Measurements from ENCODE around the gene TFAP2C.

DNA sequence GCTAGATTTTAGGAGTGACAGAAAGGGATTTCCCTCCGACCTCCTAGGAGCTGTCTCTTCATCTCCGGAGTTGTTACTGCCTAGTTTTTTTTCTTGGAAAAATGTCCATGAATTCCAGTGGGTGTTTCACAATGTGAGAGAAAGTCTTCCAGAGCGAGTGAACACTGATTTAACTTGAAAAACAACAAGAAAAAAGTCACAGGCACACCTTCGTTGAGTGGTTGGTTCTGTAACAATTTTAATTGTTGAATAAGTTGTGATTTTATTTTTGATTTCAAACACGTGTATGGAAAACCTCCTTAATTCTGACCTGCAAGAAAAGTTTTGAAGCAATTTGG, 2.9 kb downstream of the TFAP2C start:
- TF ChIP-seq EZH2 (IDR thresholded peaks at IDR 0.05; ENCODE audit: insufficient read depth, poor library complexity, severe bottlenecking) (no peak), EZH2phosphoT487 (IDR thresholded peaks at IDR 0.05; ENCODE audit: insufficient read depth, low read depth) (no peak)

All from GM23248 (cell line).